HepG2 (cell line): ENCODE results near the gene C20orf204. TPM values are rescaled to one million over a fixed set of nuclear protein-coding genes. Genes with fewer than 3 reads are reported as not detected.

Experiments used
- ATF2 ChIP-seq: sonication (generic); formaldehyde crosslinking; IDR thresholded peaks from 2 replicates; pipeline ENCODE4 v1.4.0; 2020; ENCODE audit warnings: missing genetic modification reagents
- ATF7-NPFF ChIP-seq: sonication (generic); formaldehyde crosslinking; IDR thresholded peaks from 2 replicates; pipeline ENCODE4 v1.8.1; 2023; ENCODE audit warnings: mild to moderate bottlenecking, low read depth, missing genetic modification reagents, moderate library complexity
- ETV5 ChIP-seq: IDR thresholded peaks from 2 replicates; pipeline ENCODE4 v1.6.1; 2018; ENCODE audit warnings: missing biosample characterization, missing genetic modification reagents, inconsistent platforms, borderline replicate concordance
- HDAC1 ChIP-seq: sonication (generic); formaldehyde crosslinking; IDR thresholded peaks from 2 replicates; pipeline ENCODE4 v1.5.1; 2020; ENCODE audit warnings: mild to moderate bottlenecking, missing genetic modification reagents
- KDM2A ChIP-seq: sonication (generic); formaldehyde crosslinking; IDR thresholded peaks from 2 replicates; pipeline ENCODE4 v1.4.0; 2020; ENCODE audit warnings: low read depth, missing genetic modification reagents, borderline replicate concordance
- KLF11 ChIP-seq: IDR thresholded peaks from 2 replicates; pipeline ENCODE4 v1.6.1; 2016; ENCODE audit warnings: missing compliant biosample characterization
- MYPOP ChIP-seq: sonication (generic); formaldehyde crosslinking; IDR thresholded peaks from 2 replicates; pipeline ENCODE4 v1.8.1; 2023; ENCODE audit warnings: mild to moderate bottlenecking, moderate library complexity, missing genetic modification reagents
- PBX3 ChIP-seq: sonication (generic); formaldehyde crosslinking; IDR thresholded peaks from 2 replicates; pipeline ENCODE4 v1.8.1; 2023; ENCODE audit warnings: missing genetic modification reagents, inconsistent platforms, borderline replicate concordance
- RAD21 ChIP-seq: fragments of 450-650 bp; formaldehyde crosslinking; IDR thresholded peaks from 2 replicates; pipeline ENCODE4 v1.5.0; 2020; ENCODE audit warnings: mild to moderate bottlenecking
- U2AF2 ChIP-seq: fragments of 200-400 bp; formaldehyde crosslinking; IDR thresholded peaks from 2 replicates; pipeline ENCODE4 v1.6.1; 2017; ENCODE audit warnings: low read depth, mild to moderate bottlenecking, low read length
- ZMYM2 ChIP-seq: sonication (generic); formaldehyde crosslinking; IDR thresholded peaks from 2 replicates; pipeline ENCODE4 v1.8.0; 2022; ENCODE audit warnings: mild to moderate bottlenecking, missing genetic modification reagents
- ZMYM4 ChIP-seq: sonication (generic); formaldehyde crosslinking; IDR thresholded peaks from 2 replicates; pipeline ENCODE4 v1.8.1; 2023; ENCODE audit warnings: mild to moderate bottlenecking, missing genetic modification reagents
- ZNF274 ChIP-seq: sonication (generic); formaldehyde crosslinking; IDR thresholded peaks from 2 replicates; pipeline ENCODE4 v1.5.1; 2020; ENCODE audit warnings: mild to moderate bottlenecking, missing genetic modification reagents
- ZNF383 ChIP-seq: sonication (generic); formaldehyde crosslinking; IDR thresholded peaks from 2 replicates; pipeline ENCODE4 v1.4.0; 2020; ENCODE audit warnings: missing genetic modification reagents, mild to moderate bottlenecking, borderline replicate concordance
- ZNF432 ChIP-seq: sonication (generic); formaldehyde crosslinking; IDR thresholded peaks from 2 replicates; pipeline ENCODE4 v1.5.0; 2020; ENCODE audit warnings: missing genetic modification reagents, mild to moderate bottlenecking, borderline replicate concordance
- ZNF530 ChIP-seq: sonication (generic); formaldehyde crosslinking; IDR thresholded peaks from 2 replicates; pipeline ENCODE4 v1.5.0; 2020; ENCODE audit warnings: low read depth, mild to moderate bottlenecking, missing genetic modification reagents
- ZNF543 ChIP-seq: sonication (generic); formaldehyde crosslinking; IDR thresholded peaks from 2 replicates; pipeline ENCODE4 v1.4.0; 2020; ENCODE audit warnings: mild to moderate bottlenecking, missing genetic modification reagents
- ZNF564 ChIP-seq: sonication (generic); formaldehyde crosslinking; IDR thresholded peaks from 2 replicates; pipeline ENCODE4 v1.8.1; 2023; ENCODE audit warnings: mild to moderate bottlenecking, missing genetic modification reagents
- ZNF614 ChIP-seq: IDR thresholded peaks from 2 replicates; pipeline ENCODE4 v1.6.1; 2018; ENCODE audit warnings: missing biosample characterization, missing genetic modification reagents, inconsistent platforms, borderline replicate concordance
- ZNF639 ChIP-seq: conservative IDR thresholded peaks from 2 replicates; pipeline ENCODE4 v1.6.1; 2018; ENCODE audit warnings: missing genetic modification reagents
- ZNF678 ChIP-seq: sonication (generic); formaldehyde crosslinking; IDR thresholded peaks from 2 replicates; pipeline ENCODE4 v1.4.0; 2020; ENCODE audit warnings: mild to moderate bottlenecking, missing genetic modification reagents
- ZNF800 ChIP-seq: sonication (generic); formaldehyde crosslinking; IDR thresholded peaks from 2 replicates; pipeline ENCODE4 v1.4.0; 2020; ENCODE audit warnings: missing genetic modification reagents
- ZSCAN29 ChIP-seq: sonication (generic); formaldehyde crosslinking; conservative IDR thresholded peaks from 2 replicates; pipeline ENCODE4 v1.4.0; 2020; ENCODE audit warnings: mild to moderate bottlenecking, missing genetic modification reagents
- ZSCAN9 ChIP-seq: IDR thresholded peaks from 2 replicates; pipeline ENCODE4 v1.6.1; 2016; ENCODE audit warnings: borderline replicate concordance
- polyA plus RNA-seq, 8 experiments: library from polyadenylated mRNA; depleted of rRNA in 3 of 8; stranded (reverse) in 7 of 8; unstranded in 1 of 8; fragments of >200 nt; fragmentation: Illumina TruSeq in 4 of 8; extraction: Trizol in 4 of 8; gene quantifications; 2 replicates each; pipeline versions ENCODE4 v1.2.1 to v1.2.3, GENCODE V29; 2011 to 2016; ENCODE audit warnings: low read depth in 4 of 8, missing spikeins in 1 of 8, mixed read lengths in 1 of 8; ENCODE audit not compliant: insufficient read depth in 1 of 8
- total RNA-seq, 5 experiments: library from RNA; depleted of rRNA; stranded (reverse); fragments of >200 nt; fragmentation: Illumina TruSeq; extraction: Trizol; gene quantifications; 2 replicates each; pipeline ENCODE4 v1.2.3, GENCODE V29; 2016; ENCODE audit warnings: low read depth in 1 of 5

The C20orf204 gene
- total and polyA plus RNA-seq, 2 of the 13 experiments (the other 11 are each of a cell fraction or from before 2014, with no cell fraction given) = 22.1 to 80.0 TPM

GRCh38 chr20:64023361-64024140 is 12.4 kb upstream of the C20orf204 start (continued):
- TF ChIP-seq MYPOP (CRISPR knock-in tag) = no peak; the same call in 1 of the 2 replicates
- no peak for TF ChIP-seq ZNF530 (CRISPR knock-in tag)
- TF ChIP-seq ZMYM2 (CRISPR knock-in tag) = no peak
- no peak; the same call in 1 of the 2 replicates for TF ChIP-seq ZMYM4 (CRISPR knock-in tag)
- no peak for TF ChIP-seq ZSCAN29 (CRISPR knock-in tag)
- TF ChIP-seq ATF2 (CRISPR knock-in tag) = no peak
- TF ChIP-seq ETV5 (CRISPR knock-in tag) = no peak; the same call in 1 of the 2 replicates
- no peak; the same call in 1 of the 2 replicates for TF ChIP-seq ZNF639
- no peak for TF ChIP-seq ZNF543 (CRISPR knock-in tag)
- TF ChIP-seq ZNF383 (CRISPR knock-in tag) = no peak
- no peak for TF ChIP-seq ZSCAN9 (CRISPR knock-in tag)
- no peak for TF ChIP-seq ZNF678 (CRISPR knock-in tag)
- TF ChIP-seq U2AF2 = no peak
- TF ChIP-seq ZNF800 = no peak
- TF ChIP-seq ZNF564 (CRISPR knock-in tag) = no peak
- TF ChIP-seq KLF11 (CRISPR knock-in tag) = no peak
- no peak for TF ChIP-seq PBX3 (CRISPR knock-in tag)
- no peak for TF ChIP-seq ATF7-NPFF (CRISPR knock-in tag)
- TF ChIP-seq ZNF274 (CRISPR knock-in tag) = no peak
- TF ChIP-seq KDM2A (CRISPR knock-in tag) = no peak; the same call in 1 of the 2 replicates
- no peak for TF ChIP-seq HDAC1 (CRISPR knock-in tag)
- TF ChIP-seq RAD21 = no peak; the same call in 1 of the 2 replicates
- 0 out of 2 replicates have a peak, but pooled peaks have one; percentile 2 for TF ChIP-seq ZNF614 (CRISPR knock-in tag)
- no peak for TF ChIP-seq ZNF432 (CRISPR knock-in tag)
